Activated naive CD4-positive, alpha-beta T cell treated with anti-CD3 and anti-CD28 coated beads, Interleukin-2, amount 50 U/mL, for 72 hours (primary cell): ENCODE data around the gene KRTAP10-2. TPM values are rescaled to one million over a fixed set of nuclear protein-coding genes. Genes with fewer than 3 reads are reported as not detected.
A peak's percentile ranks its signal among the peaks of the same experiment; 100 is the strongest.
"Not testable (repeated sequence)": the region's sequence is repeated elsewhere in the genome, so short reads cannot be mapped to it uniquely, and the experiment has no call there.

Experiments
- ATAC-seq, 2 donors: fragments of 150-1000 bp; cut with Tn5 transposase; 2 replicates each; pipeline ENCODE4 v1.10.0; 2021; ENCODE audit warnings: mild to moderate bottlenecking in 2 of 2, moderate library complexity in 2 of 2
- DNase-seq, 2 donors: peaks; one replicate each; pipeline ENCODE4 v3.0.0; 2021 to 2022; ENCODE audit warnings: low spot score in 2 of 2
- H3K27ac Mint-ChIP-seq, 2 donors: one replicate each; pipeline ENCODE4 v1.8.0; 2022; ENCODE audit warnings: mild to moderate bottlenecking in 2 of 2, mixed read lengths in 2 of 2
- H3K36me3 Mint-ChIP-seq, 2 donors: one replicate each; pipeline ENCODE4 v1.8.0; 2022; ENCODE audit warnings: mixed read lengths in 2 of 2
- H3K9me3 Mint-ChIP-seq, 2 donors: one replicate each; pipeline ENCODE4 v1.8.0; 2022; ENCODE audit warnings: mixed read lengths in 2 of 2
- total RNA-seq, 2 donors: library from RNA; stranded (reverse); gene quantifications; one replicate each; pipeline ENCODE4 v1.2.3, GENCODE V29; 2022

The KRTAP10-2 gene
- total RNA-seq, 2 donors from 2014 or later = not detected

DNA sequence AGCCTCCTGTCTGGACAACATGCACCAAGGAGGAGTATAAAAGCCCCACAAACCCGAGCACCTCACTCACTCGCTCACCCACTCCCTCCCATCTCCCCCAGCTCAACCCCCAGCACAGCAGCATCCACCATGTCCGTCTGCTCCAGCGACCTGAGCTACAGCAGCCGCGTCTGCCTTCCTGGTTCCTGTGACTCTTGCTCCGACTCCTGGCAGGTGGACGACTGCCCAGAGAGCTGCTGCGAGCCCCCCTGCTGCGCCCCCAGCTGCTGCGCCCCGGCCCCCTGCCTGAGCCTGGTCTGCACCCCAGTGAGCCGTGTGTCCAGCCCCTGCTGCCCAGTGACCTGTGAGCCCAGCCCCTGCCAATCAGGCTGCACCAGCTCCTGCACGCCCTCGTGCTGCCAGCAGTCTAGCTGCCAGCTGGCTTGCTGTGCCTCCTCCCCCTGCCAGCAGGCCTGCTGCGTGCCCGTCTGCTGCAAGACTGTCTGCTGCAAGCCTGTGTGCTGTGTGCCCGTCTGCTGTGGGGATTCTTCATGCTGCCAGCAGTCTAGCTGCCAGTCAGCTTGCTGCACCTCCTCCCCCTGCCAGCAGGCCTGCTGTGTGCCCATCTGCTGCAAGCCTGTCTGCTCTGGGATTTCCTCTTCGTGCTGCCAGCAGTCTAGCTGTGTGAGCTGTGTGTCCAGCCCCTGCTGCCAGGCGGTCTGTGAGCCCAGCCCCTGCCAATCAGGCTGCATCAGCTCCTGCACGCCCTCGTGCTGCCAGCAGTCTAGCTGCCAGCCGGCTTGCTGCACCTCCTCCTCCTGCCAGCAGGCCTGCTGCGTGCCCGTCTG, 22.5 kb upstream of the KRTAP10-2 start, which contains the start of gene KRTAP10-4:
Gene KRTAP10-4 (plus strand): TSS at position 100 of the 827 bp plus-strand sequence. CDS start 30 bp downstream, at position 130.
- Mint-ChIP-seq H3K36me3 (peaks cover 0 to 20% of the 10 kb centered on the region in 2 donors), H3K27ac (peak within 1 kb of the TSS in 1 of 2 donors; percentile 72)
- peak in 1 of 2 donors; percentile 35 for DNase-seq
- not testable (repeated sequence) for H3K9me3 Mint-ChIP-seq, ATAC-seq

DNA sequence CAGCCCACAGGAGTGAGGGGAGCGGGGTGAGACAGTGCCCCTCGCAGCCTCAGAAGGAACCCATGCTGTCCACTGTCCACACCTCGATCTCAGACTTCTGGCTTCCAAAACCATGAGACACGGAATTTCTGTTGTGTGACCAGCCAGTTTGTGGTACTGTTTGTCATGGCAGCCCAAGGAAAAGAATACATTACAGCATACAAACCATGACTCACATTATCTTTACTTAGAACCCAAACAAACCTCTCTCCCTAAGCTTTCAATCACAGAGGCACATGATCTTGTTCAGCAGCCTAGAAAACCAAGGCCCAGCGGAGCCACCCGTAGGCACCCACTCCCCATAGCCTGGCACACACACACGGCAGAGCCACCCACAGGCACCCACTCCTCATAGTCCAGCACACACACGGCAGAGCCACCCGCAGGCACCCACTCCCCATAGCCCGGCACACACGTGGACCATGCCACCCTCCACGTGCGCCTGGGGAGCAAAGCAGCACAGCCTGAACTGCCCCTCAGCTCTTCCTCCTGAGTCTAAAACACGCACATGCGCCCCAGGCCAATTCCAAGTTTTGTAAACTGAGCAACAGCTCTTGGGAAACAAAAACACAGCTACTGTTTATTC, 21.8 kb upstream of the KRTAP10-2 start:
- Mint-ChIP-seq H3K9me3 (peaks cover 3 to 8% of the 10 kb centered on the region in 2 donors), H3K27ac (no peak overlapping the region), H3K36me3 (peaks cover 0 to 18% of the 10 kb centered on the region in 2 donors)
- peak in 1 of 2 donors; percentile 31 for DNase-seq
- ATAC-seq = no peak

DNA sequence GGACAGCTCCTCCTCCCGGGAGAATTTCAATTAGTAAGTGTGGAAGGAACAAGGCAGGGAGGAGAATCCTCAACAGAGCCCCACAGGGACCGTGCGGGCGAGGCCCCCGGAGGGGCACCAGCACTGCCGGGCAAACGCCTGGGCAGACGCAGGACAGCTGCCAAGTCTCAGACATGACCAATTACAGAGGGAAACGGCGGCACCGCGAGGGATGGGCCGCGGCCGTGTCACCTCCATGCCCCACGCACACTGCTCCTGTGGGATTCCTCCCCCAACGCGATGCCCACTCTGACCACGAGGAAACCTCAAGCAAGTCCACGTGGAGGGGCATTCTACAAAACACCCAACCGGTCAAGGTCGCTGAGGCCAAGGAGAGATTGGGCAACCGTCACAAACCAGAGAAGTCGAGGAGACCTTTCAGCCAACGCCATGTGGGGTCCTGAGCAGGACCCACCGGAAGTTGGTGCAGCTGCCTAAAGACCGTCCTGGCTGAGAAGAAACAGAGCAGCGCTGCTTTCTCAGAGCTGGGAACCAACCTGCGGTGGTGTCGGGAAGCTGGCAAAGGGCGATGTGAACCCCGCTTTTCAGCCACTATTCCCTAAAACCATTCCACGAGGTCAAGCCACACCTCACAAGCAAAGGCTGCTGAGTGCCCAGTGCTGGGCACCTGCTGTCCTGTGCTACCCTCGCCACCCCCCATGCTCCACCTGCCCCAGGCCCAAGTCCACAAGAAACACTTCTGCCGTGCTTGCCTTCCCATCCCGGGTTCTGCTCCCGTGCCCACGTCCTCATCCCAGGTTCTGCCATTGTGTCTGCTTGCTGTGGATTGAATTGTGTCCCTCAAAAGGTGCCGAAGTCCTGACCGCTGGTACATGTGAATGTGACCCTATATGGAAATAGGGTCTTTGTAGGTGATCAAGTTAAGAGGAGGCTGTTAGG, 20.8 kb upstream of the KRTAP10-2 start:
- no peak overlapping the region for H3K27ac Mint-ChIP-seq
- peaks cover under 1 to 6% of the 10 kb centered on the region in 2 donors for H3K9me3 Mint-ChIP-seq
- ATAC-seq (no peak), DNase-seq (peak in 1 of 2 donors; percentile 28)
- H3K36me3 Mint-ChIP-seq = peaks cover 0 to 11% of the 10 kb centered on the region in 2 donors

DNA sequence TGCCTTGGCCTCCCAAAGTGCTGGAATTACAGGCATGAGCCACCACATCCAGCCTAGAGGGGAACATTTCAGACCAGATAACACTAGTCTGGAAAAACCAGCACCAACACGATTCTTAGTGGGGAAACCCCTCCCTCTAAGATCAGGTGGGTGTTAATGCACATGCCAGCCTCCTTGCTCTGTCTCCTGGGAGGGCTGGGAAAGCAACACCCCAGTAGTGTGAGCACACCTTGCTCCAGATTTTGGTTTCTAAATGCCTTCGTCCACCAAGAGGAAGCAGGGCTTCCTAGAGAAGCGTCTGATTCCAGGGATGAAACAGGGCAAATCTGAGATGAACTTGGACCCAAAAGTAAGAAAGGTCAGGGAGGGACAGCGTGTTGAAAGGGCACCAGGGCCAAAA, 20.0 kb upstream of the KRTAP10-2 start:
- H3K9me3 Mint-ChIP-seq = peaks cover 0 to 5% of the 10 kb centered on the region in 2 donors
- no peak overlapping the region for H3K27ac Mint-ChIP-seq
- peaks cover 0 to 5% of the 10 kb centered on the region in 2 donors for H3K36me3 Mint-ChIP-seq
- no peak for DNase-seq
- no peak for ATAC-seq

DNA sequence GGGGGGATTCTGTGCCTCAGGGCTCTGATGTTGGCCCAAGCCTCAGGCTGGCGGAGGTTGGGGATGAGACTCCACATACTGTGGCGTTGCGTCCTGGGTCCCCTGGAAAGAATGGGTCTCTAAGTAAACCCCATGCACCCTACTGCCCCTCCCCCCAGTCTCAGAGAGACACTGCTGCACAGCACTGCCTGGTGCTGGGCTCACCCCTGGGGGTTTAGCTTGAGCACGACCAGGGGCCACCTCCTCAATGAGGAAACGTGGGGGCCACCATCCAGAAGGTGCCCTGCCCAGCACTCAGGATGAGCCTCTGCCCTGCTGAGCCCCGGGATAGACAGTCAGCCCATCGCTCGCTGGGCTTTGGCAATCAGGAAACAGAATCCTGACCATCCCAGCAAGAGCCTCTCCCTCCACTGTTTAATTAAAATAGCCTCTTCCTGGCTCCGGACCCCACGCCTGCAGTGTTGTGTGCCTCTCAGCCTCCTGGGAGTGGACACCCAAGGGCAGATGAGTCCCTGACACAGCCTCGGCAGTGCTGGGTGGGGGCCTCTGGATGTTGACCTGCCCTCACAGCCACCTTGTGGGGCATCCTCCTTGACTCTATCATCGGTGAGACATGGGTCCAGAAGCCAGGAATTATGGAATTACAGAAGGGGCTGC, 18.7 kb upstream of the KRTAP10-2 start:
- DNase-seq (peak in 1 of 2 donors; percentile 23), ATAC-seq (no peak)
- Mint-ChIP-seq H3K9me3 (peaks cover 0 to 5% of the 10 kb centered on the region in 2 donors), H3K36me3 (no peaks in the 10 kb centered on the region), H3K27ac (no peak overlapping the region)

DNA sequence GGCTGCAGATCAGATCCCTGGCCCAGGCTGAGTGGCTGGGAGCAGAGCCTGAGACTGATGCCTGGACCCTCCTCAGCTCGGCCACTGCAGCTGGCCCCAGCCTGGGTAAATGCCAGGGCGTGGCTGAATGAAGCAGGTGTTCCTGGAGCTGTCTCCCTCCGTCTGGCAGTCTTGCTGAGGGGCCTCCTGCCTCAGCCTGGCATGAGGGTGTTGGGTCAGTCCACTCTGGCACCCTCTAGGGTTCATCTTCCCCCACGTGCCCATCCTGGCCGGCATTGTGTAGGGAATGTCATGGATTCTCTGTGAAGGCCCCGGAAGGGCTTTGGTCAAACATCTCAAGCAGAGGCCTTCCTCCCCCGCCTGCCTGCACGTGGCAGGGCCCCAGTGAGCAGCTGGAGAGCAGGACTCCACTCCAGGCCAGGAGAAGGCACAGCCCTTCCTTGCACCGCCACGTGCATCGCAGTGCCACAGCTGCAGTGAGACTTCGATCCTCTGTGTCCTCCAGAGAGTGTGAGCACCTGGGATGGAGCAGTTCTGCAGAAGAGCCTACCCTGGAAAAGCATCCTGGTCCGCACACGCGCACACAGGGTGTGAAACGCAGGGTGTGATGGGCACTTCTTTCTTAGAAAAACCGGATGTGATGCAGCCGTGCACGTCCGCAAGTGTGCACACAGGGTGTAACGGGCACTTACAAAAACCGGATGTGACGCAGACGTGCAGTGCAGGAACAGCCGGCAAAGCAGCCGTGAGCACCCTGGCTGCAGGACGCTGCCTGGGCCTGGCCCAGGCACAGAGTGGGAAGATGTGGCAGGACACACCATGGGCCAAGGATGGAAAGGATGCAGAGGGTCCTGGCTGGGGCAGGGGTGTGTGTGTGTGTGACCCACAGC, 17.6 kb upstream of the KRTAP10-2 start:
- Mint-ChIP-seq H3K27ac (no peak overlapping the region), H3K9me3 (peaks cover 0 to 5% of the 10 kb centered on the region in 2 donors)

DNA sequence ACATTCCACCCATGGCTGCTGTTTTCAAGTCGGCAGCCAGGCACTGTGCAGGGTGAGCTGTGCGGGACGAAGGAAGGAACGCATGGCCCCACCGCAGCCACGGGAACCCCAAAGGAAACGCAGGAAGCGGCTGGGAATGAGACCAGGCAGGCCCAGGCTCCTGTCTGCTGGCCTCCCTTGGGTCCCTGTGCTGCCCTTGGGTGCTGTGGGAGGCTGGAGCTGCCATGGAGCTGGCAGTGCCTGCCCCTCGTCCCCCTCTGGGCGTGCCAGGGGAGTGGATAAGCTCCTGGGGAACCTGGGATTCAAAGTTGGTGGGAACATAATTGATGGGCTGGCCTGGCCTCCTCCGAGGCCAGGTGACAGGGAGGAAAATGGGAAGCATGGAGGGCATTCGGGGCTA, 17.0 kb upstream of the KRTAP10-2 start:
- ATAC-seq (no peak), DNase-seq (no peak)
- Mint-ChIP-seq H3K36me3 (no peaks in the 10 kb centered on the region), H3K9me3 (peaks cover 0 to 5% of the 10 kb centered on the region in 2 donors), H3K27ac (no peak overlapping the region)

More for the DNA sequence above, 17.6 kb upstream of the KRTAP10-2 start:
- peak in 1 of 2 donors; percentile 49 for DNase-seq
- no peaks in the 10 kb centered on the region for H3K36me3 Mint-ChIP-seq
- no peak for ATAC-seq

DNA sequence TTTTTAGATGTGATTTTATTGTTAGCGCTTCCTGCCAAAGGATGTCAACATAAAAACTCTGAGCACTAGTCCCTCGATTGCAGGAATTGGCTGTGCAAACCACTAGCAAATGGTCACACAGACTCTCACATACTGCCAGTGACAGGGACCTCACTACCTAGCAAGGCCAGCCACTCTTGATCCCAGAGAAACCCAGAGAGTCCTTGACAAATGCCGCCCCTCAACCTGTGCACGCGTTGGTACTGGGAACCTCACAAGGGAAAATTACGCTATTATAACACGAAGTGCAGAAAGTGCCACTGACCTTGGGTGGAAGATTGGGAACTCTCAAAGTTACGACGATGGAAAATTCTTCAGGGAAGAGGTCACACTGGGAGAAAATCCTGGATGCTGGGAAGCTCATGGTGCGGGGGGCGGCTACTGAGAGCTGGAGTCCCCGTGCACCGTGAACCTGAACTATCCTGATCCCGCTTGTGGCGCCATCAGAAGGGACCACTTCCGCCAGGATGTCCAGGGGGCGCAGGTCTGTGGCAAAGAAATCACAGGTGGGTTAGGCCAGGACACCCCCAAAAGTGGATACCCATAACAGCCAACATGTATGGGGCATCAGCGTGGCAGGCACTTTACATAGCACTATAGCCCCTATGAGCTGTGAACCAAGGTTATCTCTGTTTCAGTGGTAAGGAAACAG, 16.3 kb upstream of the KRTAP10-2 start:
- ATAC-seq = no peak
- no peak for DNase-seq
- Mint-ChIP-seq H3K36me3 (no peaks in the 10 kb centered on the region), H3K27ac (no peak overlapping the region), H3K9me3 (peaks cover 0 to 5% of the 10 kb centered on the region in 2 donors)

DNA sequence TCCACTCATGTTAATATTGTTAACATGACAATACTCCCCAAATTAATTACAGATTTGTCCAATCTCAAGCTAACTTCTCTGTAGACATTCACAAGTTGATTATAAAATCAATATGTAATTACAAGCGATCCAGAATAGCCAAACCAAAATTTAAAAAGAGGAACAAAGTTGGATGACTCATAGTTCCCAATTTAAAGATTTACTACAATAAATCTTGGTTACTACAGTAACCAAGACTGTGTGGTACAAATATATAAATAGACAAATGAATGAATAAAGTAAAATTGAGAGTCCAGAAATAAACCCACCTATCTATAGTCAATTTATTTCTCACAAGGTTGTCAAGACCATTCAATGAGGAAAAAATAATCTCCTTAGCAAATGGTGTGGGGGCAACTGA, 15.1 kb upstream of the KRTAP10-2 start:
- DNase-seq (no peak), ATAC-seq (no peak)
- Mint-ChIP-seq H3K36me3 (peaks cover 0 to 9% of the 10 kb centered on the region in 2 donors), H3K27ac (no peak overlapping the region), H3K9me3 (peaks cover 0 to 2% of the 10 kb centered on the region in 2 donors)

DNA sequence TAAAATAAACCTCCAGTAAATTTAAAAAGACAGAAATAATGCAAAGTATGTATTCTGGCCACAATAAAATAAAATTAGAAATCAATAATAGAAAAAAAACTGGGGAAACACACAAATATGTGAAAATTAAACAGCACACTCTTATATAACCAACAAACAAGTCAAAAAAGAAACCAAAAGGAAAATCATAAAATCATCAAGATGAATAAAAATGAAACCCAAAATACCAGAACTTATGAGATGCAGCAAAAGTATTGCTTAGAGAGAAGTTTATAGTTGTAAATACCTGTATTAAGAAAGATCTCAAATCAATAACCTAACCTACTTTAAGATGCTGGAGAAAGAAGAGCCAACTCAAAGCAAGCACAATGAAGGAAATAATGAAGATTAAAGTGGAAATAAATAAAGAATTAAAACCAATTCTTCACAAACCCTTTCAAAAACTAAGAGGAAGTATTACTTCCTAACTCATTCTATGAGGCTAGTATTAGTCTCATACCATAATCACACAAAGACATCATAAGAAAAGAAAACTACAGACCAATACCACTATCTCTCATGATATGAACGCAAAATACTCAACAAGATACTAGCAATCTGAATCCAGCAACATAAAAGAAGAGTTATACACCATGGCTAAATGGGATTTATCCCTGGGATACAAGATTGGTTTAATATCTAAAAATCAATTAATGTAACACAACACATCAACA, 13.7 kb upstream of the KRTAP10-2 start:
- no peak for ATAC-seq
- peaks cover 6% of the 10 kb centered on the region in 2 donors for H3K9me3 Mint-ChIP-seq
- H3K36me3 Mint-ChIP-seq = peaks cover 9 to 18% of the 10 kb centered on the region in 2 donors
- peak overlapping the region in 1 of 2 donors; percentile 81 for H3K27ac Mint-ChIP-seq
- no peak for DNase-seq

DNA sequence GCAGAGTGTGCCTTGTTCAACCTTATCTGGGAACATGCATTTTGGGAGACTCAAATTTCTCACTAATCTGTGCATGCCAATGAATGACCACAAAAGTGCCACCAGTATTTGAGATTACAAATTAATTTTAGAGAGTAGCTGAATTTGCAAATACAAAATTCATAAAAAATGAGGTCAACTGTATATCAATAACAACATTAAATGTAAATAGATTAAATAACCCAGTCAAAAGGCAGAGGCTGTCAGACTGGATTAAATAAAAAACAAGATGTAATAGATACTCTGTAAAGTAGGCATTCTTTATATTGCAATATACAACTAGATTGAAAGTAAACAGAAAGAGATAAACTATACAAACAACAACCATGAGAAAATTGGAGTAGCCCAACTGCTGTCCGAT, 12.8 kb upstream of the KRTAP10-2 start:
- H3K36me3 Mint-ChIP-seq = peaks cover 10 to 22% of the 10 kb centered on the region in 2 donors
- H3K27ac Mint-ChIP-seq = no peak overlapping the region
- ATAC-seq (no peak), DNase-seq (no peak)
- peaks cover 6% of the 10 kb centered on the region in 2 donors for H3K9me3 Mint-ChIP-seq

DNA sequence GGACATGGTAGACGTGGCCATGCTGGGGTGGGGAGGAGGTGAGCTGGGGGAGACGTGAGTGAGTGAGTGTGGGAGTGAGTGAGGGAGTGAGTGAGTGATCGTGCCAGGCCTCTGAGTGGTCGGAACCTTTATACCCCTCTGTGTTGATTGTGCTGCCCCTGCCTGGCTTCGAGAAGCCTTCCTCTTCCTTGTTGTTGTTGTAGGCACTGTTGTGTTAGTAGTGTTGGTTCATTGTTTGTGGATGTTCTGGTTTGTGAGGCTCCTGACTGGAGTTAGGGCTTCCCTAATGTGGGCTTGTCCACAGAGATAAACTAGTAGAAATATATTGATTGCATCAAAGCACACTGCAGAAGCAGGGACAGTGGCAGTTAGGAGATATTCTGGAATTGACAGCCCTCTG, 7.4 kb upstream of the KRTAP10-2 start, which contains the start of gene KRTAP10-3:
Gene KRTAP10-3 (minus strand): TSS at position 101 of the 400 bp plus-strand sequence. CDS start 80 bp downstream, at position 21.
- ATAC-seq (no peak), DNase-seq (no peak)
- Mint-ChIP-seq H3K27ac (peak within 1 kb of the TSS in 1 of 2 donors; percentile 3), H3K36me3 (peaks cover 10 to 26% of the 10 kb centered on the region in 2 donors), H3K9me3 (peaks cover 6 to 12% of the 10 kb centered on the region in 2 donors)

DNA sequence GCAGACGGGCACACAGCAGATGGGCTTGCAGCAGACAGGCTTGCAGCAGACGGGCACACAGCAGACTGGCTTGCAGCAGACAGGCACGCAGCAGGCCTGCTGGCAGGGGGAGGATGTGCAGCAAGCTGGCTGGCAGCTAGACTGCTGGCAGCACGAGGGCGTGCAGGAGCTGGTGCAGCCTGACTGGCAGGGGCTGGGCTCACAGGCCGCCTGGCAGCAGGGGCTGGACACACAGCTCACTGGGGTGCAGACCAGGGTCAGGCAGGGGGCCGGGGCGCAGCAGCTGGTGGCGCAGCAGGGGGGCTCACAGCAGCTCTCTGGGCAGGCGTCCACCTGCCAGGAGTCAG, 7.0 kb upstream of the KRTAP10-2 start:
- peaks cover 10 to 28% of the 10 kb centered on the region in 2 donors for H3K36me3 Mint-ChIP-seq
- not testable (repeated sequence) for DNase-seq, ATAC-seq, H3K27ac Mint-ChIP-seq
- H3K9me3 Mint-ChIP-seq = peaks cover 6 to 15% of the 10 kb centered on the region in 2 donors
